GM23338 (cell line): ENCODE data around the gene HTR2A.

ENCODE experiments used
- CTCF ChIP-seq, 2 experiments: fragments of 200-600 bp in 1 of 2; sonication (generic) in 1 of 2; conservative IDR thresholded peaks; 2 replicates each; pipeline versions ENCODE4 v1.5.1 to v1.6.1; 2016 to 2017; ENCODE audit warnings: antibody characterized with exemption in 2 of 2, low read depth in 2 of 2, mild to moderate bottlenecking in 2 of 2, moderate library complexity in 1 of 2
- EZH2 ChIP-seq: fragments of 200-600 bp; sonication (generic); IDR thresholded peaks from one replicate; pipeline ENCODE4 v1.8.0; 2017; ENCODE audit warnings: antibody characterized with exemption, mild to moderate bottlenecking, low read depth; ENCODE audit not compliant: unreplicated experiment
- JUNB ChIP-seq: IDR thresholded peaks from one replicate; pipeline ENCODE4 v1.6.1; 2016; ENCODE audit warnings: antibody characterized with exemption; ENCODE audit not compliant: unreplicated experiment
- POLR2AphosphoS5 ChIP-seq: IDR thresholded peaks from 2 replicates; pipeline ENCODE4 v1.6.1; 2016; ENCODE audit warnings: antibody characterized with exemption, low read depth
- REST ChIP-seq: IDR thresholded peaks from one replicate; pipeline ENCODE4 v1.6.1; 2018; ENCODE audit warnings: antibody characterized with exemption; ENCODE audit not compliant: unreplicated experiment

- TF ChIP-seq CTCF (conservative IDR thresholded peaks at IDR 0.05; ENCODE audit: low read depth in 2 of 2), result no peak
- TF ChIP-seq POLR2AphosphoS5, result no peak
- no peak for TF ChIP-seq REST
- no peak for TF ChIP-seq JUNB
- TF ChIP-seq EZH2, result no peak
These were observed 3.6 kb downstream of the HTR2A start for GRCh38 chr13:46893221-46893740.
